Duodenal mucosa (tissue), 2 donors: ENCODE measurements around the gene AFF4.

ENCODE experiments used
- H3K27ac ChIP-seq: one replicate; pipeline ENCODE4 v1.7.0; 2013; ENCODE audit warnings: low read depth, low read length
- H3K27me3 ChIP-seq, 2 donors: one replicate each; pipeline ENCODE4 v1.7.0; 2013; ENCODE audit warnings: low read length in 2 of 2, control low read depth in 1 of 2; ENCODE audit not compliant: insufficient read depth in 2 of 2, control insufficient read depth in 1 of 2
- H3K36me3 ChIP-seq, 2 donors: one replicate each; pipeline ENCODE4 v1.7.0; 2013; ENCODE audit warnings: low read length in 2 of 2, control low read depth in 1 of 2; ENCODE audit not compliant: insufficient read depth in 2 of 2, control insufficient read depth in 1 of 2
- H3K4me1 ChIP-seq, 2 donors: one replicate each; pipeline ENCODE4 v1.7.0; 2013; ENCODE audit warnings: low read length in 2 of 2, control low read depth in 1 of 2; ENCODE audit not compliant: insufficient read depth in 2 of 2, control insufficient read depth in 1 of 2
- H3K4me3 ChIP-seq, 2 donors: one replicate each; pipeline ENCODE4 v1.7.0; 2013; ENCODE audit warnings: low read length in 2 of 2, low read depth in 1 of 2
- H3K9ac ChIP-seq, 2 donors: one replicate each; pipeline ENCODE4 v1.7.0; 2013; ENCODE audit warnings: low read length in 2 of 2, low read depth in 1 of 2
- H3K9me3 ChIP-seq, 2 donors: one replicate each; pipeline ENCODE4 v1.7.0; 2013; ENCODE audit warnings: low read length in 2 of 2, control low read depth in 1 of 2; ENCODE audit not compliant: control insufficient read depth in 1 of 2

AFF4 gene

DNA sequence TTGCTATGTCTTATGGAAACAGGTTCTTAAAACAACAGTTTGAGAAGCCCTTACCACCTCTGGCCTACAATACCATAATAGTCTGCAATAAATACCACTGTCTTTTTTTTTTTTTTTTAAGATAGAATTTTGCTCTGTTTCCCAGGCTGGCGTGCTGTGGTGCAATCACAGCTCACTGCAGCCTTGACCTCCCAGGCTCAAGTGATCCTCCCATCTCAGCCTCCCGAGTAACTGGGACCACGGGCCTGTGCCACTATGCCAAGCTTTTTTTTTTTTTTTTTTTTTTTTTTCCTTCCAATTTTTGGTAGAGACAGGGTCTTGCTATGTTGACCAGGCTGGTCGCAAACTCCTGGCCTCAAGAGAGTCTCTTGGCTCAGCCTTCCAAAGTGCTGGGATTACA is 37.0 kb downstream of the AFF4 start:
- Histone ChIP-seq H3K4me3 (no peak overlapping the region), H3K9me3 (no peaks in the 10 kb centered on the region), H3K27ac (no peak overlapping the region), H3K36me3 (peaks cover 14 to 44% of the 10 kb centered on the region in 2 donors), H3K9ac (no peak overlapping the region), H3K4me1 (peaks cover 5 to 23% of the 10 kb centered on the region in 2 donors), H3K27me3 (no peaks in the 10 kb centered on the region)

DNA sequence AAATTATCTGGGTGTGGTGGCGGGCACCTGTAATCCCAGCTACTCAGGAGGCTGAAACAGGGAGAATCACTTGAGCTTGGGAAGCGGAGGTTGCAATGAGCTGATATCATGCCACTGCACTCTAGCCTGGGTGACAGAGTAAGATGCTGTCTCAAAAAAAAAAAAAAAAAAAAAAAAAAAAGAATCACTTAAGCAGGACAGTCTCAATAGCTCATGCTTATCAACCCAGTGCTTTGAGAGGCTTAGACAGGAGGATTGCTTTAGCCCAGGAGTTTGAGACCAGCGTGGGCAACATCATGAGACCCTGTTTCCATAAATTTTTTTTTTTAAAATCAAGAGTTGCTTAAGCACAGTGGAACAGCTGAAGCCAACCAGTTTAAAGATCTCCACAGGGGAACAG is 47.3 kb downstream of the AFF4 start:
- Histone ChIP-seq H3K9me3 (no peaks in the 10 kb centered on the region), H3K27ac (no peak overlapping the region), H3K9ac (no peak overlapping the region), H3K4me1 (no peaks in the 10 kb centered on the region), H3K27me3 (no peaks in the 10 kb centered on the region), H3K36me3 (peaks cover 5 to 38% of the 10 kb centered on the region in 2 donors), H3K4me3 (no peak overlapping the region)

DNA sequence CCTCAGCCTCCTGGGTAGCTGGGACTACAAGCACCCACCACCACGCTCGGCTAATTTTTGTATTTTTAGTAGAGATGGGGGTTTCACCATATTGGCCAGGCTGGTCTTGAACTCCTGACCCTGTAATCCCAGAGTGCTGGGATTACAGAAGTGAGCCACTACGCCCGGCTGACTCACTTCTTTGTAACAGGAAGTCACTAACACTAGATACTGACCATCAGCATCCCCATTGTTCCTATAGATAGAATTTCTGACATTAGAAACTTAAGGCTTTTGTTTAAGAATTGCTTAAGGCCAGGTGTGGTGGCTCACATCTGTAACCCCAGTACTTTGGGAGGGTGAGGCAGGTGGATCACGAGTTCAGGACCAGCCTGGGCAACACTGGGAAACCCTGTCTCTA is 47.8 kb downstream of the AFF4 start:
- H3K9ac ChIP-seq: no peak overlapping the region
- H3K27ac ChIP-seq: no peak overlapping the region
- H3K27me3 ChIP-seq: no peaks in the 10 kb centered on the region
- peaks cover 5 to 42% of the 10 kb centered on the region in 2 donors for H3K36me3 ChIP-seq
- no peaks in the 10 kb centered on the region for H3K4me1 ChIP-seq
- H3K9me3 ChIP-seq: no peaks in the 10 kb centered on the region
- H3K4me3 ChIP-seq: no peak overlapping the region

DNA sequence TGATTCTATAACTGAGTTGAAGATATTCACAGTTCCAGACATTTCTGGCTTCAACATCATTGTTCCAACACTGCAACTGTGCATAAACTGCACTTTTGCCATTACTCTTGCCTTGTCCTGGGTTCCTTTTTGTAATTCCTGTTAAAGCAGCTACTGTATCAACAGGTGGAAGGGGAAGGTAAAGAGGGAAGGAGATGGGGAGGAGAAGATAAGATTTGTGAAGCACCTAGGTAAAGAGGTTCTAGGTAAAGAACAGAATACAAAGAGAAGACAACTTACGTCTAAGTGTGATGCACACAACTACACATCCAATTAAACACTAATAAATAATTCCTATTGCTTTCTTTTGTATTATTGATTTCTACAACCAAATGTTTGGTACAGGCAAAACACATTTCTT is 53.7 kb downstream of the AFF4 start:
- no peaks in the 10 kb centered on the region for H3K27me3 ChIP-seq
- no peak overlapping the region for H3K27ac ChIP-seq
- H3K4me1 ChIP-seq: no peaks in the 10 kb centered on the region
- no peaks in the 10 kb centered on the region for H3K9me3 ChIP-seq
- no peak overlapping the region for H3K4me3 ChIP-seq
- peaks cover 0 to 29% of the 10 kb centered on the region in 2 donors for H3K36me3 ChIP-seq
- H3K9ac ChIP-seq: no peak overlapping the region

DNA sequence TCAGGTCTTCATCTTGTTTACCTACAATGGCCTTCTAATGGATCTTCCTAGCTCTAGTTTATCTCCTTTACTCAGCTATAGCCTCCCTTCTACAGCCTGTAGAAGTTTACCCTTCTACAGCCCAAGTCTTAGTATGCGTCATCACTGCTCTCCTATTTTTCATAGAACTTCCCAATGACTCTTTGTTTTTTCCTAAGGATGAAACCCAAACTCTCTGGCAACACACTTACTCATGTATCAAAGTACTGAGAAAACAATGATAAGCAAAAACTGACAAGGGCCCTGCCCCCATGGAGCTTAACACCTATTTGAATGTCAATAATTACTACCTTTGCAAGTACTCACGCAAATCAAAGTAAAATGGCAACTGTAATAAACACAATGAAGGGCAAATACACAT is 56.3 kb downstream of the AFF4 start:
- Histone ChIP-seq H3K27ac (no peak overlapping the region), H3K4me1 (no peaks in the 10 kb centered on the region), H3K9me3 (no peaks in the 10 kb centered on the region), H3K27me3 (no peaks in the 10 kb centered on the region), H3K4me3 (no peak overlapping the region), H3K9ac (no peak overlapping the region), H3K36me3 (peaks cover 0 to 13% of the 10 kb centered on the region in 2 donors)

DNA sequence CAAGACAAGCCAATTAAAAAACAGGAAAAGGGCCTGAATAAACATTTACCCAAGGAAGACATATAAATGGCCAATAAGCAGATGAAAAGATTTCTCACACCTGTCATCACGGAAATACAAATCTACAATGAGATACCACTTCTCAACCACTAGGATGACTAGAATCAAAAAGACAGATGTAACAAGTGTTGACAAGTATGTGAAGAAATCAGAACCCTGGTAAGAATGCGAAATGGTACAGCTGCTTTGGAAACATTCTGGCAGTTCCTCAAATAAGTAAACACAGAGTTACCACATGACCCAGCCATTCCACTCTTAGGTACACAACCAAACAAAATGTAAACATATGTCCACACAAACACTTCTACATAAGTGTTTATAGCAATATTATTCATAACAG is 57.5 kb downstream of the AFF4 start:
- H3K4me1 ChIP-seq: no peaks in the 10 kb centered on the region
- H3K27me3 ChIP-seq: no peaks in the 10 kb centered on the region
- no peak overlapping the region for H3K9ac ChIP-seq
- H3K36me3 ChIP-seq: peaks cover 3 to 12% of the 10 kb centered on the region in 2 donors
- no peak overlapping the region for H3K4me3 ChIP-seq
- no peaks in the 10 kb centered on the region for H3K9me3 ChIP-seq
- no peak overlapping the region for H3K27ac ChIP-seq

DNA sequence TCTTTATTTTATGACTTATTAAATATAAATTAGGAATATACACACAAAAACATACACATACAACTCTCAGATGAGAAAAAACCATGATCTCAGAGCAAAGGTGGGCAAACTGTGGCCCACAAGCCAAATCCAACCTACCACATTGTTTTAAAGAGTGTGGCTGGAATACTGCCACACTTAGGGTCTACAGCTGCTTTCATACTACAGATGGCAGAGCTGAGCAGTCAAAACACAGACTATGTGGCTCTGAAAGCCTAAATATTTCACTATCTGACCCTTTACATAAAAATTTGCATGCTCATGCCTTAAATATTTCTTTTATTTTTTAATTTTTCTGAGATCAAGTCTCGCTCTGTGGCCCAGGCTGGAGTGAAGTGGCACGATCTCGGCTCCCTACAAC is 61.7 kb downstream of the AFF4 start:
- peaks cover 13 to 30% of the 10 kb centered on the region in 2 donors for H3K36me3 ChIP-seq
- H3K27me3 ChIP-seq: no peaks in the 10 kb centered on the region
- H3K4me3 ChIP-seq: no peak overlapping the region
- H3K27ac ChIP-seq: no peak overlapping the region
- no peak overlapping the region for H3K9ac ChIP-seq
- H3K4me1 ChIP-seq: no peaks in the 10 kb centered on the region
- no peaks in the 10 kb centered on the region for H3K9me3 ChIP-seq

DNA sequence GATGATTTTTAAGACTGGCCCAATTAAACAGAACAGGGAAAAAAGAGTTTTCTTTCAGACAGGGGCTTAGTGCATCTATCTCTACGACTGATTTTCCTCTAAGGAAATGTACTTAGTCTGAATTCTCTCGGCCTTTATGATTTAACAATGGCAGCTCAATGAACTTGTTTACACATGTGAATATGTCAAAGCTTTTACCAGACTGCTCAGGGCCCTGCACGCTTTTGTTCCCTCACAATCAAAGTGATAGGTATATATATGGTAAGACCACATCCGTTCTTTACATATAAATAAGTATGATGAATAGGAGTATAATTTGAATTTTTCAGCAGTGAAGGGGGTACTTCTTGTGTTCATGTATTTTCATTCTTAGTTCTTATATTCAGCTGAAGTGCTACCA is 62.4 kb downstream of the AFF4 start:
- H3K9ac ChIP-seq: no peak overlapping the region
- H3K36me3 ChIP-seq: peaks cover 18 to 37% of the 10 kb centered on the region in 2 donors
- no peaks in the 10 kb centered on the region for H3K4me1 ChIP-seq
- no peaks in the 10 kb centered on the region for H3K27me3 ChIP-seq
- H3K9me3 ChIP-seq: no peaks in the 10 kb centered on the region
- no peak overlapping the region for H3K4me3 ChIP-seq
- H3K27ac ChIP-seq: no peak overlapping the region

DNA sequence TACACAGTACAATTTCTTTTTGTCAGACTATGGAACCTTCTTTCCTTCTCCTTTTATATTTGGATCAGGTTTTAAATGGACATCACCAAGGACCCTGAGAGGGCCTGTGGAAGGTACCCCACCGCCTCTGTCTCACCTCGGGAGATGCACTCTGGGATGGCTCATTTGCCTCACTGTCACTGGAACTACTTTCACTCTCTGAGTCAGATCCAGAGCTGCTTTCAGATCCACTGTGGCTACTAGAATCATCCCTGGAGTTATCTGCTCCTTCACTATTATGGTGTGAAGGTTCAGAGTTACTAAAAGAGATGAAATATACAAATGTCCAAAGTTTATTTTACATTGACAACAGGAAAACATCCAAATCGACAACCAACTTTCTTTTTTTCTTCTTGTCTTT is 65.3 kb downstream of the AFF4 start:
- no peak overlapping the region for H3K27ac ChIP-seq
- H3K4me3 ChIP-seq: no peak overlapping the region
- H3K4me1 ChIP-seq: no peaks in the 10 kb centered on the region
- peaks cover 32 to 60% of the 10 kb centered on the region in 2 donors for H3K36me3 ChIP-seq
- H3K9ac ChIP-seq: no peak overlapping the region
- H3K9me3 ChIP-seq: no peaks in the 10 kb centered on the region
- no peaks in the 10 kb centered on the region for H3K27me3 ChIP-seq

DNA sequence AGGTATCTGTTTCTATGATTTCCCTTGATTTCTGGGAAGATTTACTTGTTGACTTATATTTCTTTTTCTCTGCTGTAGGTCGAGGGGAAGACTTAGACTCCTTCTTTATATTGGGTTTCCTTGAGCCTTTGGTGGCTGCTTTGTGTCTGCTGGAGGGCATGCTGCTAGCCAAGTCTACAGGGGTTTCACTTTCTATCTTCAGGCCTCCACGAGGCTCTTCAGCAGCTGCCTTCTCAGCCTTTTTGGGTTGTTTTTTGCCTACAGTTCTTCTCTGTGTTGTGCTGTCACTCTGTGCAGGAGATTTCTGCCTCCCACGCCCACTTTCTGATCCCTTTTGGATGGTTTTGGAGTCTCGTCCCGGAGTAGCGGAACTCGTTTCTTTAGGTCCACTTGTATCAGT is 66.7 kb downstream of the AFF4 start:
- peaks cover 43 to 71% of the 10 kb centered on the region in 2 donors for H3K36me3 ChIP-seq
- H3K27ac ChIP-seq: no peak overlapping the region
- no peaks in the 10 kb centered on the region for H3K9me3 ChIP-seq
- no peak overlapping the region for H3K4me3 ChIP-seq
- H3K27me3 ChIP-seq: no peaks in the 10 kb centered on the region
- H3K9ac ChIP-seq: no peak overlapping the region
- H3K4me1 ChIP-seq: no peaks in the 10 kb centered on the region

DNA sequence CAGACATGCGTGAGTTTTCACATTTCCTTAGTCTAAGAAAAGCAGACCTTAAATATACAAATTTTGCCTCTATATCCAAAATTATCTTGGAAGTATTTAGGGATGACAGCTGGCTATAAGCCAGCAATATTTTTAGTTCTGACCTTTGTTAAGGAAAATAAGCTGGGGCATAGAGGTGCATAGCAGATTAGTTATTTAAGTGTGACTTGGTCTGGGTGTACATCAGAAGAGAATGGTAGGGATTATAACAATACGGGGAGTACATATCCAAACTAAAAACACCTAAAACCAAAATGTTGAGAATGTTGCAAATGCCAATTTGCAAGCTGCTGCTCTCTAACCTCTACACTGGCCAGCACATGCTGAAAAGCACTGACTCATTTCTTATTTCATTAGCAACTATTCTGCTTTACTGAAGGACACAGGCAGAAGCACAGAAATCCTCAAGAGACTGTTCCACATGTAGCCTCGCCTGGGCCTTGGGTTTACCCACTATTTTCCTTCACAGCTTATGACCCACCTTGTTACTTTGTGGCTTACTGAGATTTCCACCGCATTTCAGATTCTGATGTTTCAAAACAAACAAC is 67.6 kb downstream of the AFF4 start:
- Histone ChIP-seq H3K9ac (no peak overlapping the region), H3K4me1 (no peaks in the 10 kb centered on the region), H3K4me3 (no peak overlapping the region), H3K27ac (no peak overlapping the region), H3K36me3 (peaks cover 42 to 70% of the 10 kb centered on the region in 2 donors), H3K27me3 (no peaks in the 10 kb centered on the region), H3K9me3 (no peaks in the 10 kb centered on the region)
